HG03159 (cell line): ENCODE measurements around the gene SLC37A2.

Source experiments
- ATAC-seq: cut with Tn5 transposase; IDR thresholded peaks from one replicate; pipeline ENCODE4 v1.9.1; 2021; ENCODE audit warnings: mild to moderate bottlenecking, moderate library complexity; ENCODE audit not compliant: unreplicated experiment

SLC37A2 gene

GRCh38 chr11:125102510-125102909, 39.4 kb downstream of the SLC37A2 start:
- no peak for ATAC-seq

- no peak for ATAC-seq
Observed at GRCh38 chr11:125105926-125106325, 42.8 kb downstream of the SLC37A2 start.

- no peak for ATAC-seq
Observed at GRCh38 chr11:125108469-125108868, 45.4 kb downstream of the SLC37A2 start.

- no peak for ATAC-seq
Observed at GRCh38 chr11:125110506-125110905, 47.4 kb downstream of the SLC37A2 start.

- ATAC-seq, result no peak
Observed at GRCh38 chr11:125111001-125111342, 47.9 kb downstream of the SLC37A2 start.

GRCh38 chr11:125111343-125112207, 48.5 kb downstream of the SLC37A2 start, which contains the start of gene TMEM218:
Gene TMEM218, minus strand, starts transcription at chr11:125111626. Its CDS starts 9,385 bp downstream, at chr11:125102241.
- peak; percentile 97 for ATAC-seq

GRCh38 chr11:125112208-125112604, 49.1 kb downstream of the SLC37A2 start:
- ATAC-seq, result no peak

- ATAC-seq, result no peak
Observed at GRCh38 chr11:125114518-125114917, 51.4 kb downstream of the SLC37A2 start.

GRCh38 chr11:125117429-125117828, 54.3 kb downstream of the SLC37A2 start:
- no peak for ATAC-seq

GRCh38 chr11:125123194-125123946, 60.3 kb downstream of the SLC37A2 start:
- ATAC-seq, result no peak

- peak; percentile 74 for ATAC-seq
Observed at GRCh38 chr11:125123947-125124617, 61.0 kb downstream of the SLC37A2 start.

GRCh38 chr11:125124618-125124992, 61.5 kb downstream of the SLC37A2 start:
- ATAC-seq, result no peak

- no peak for ATAC-seq
Observed at GRCh38 chr11:125128450-125128849, 65.3 kb downstream of the SLC37A2 start.

- ATAC-seq, result no peak
Observed at GRCh38 chr11:125129316-125129993, 66.3 kb downstream of the SLC37A2 start.

- ATAC-seq, result no peak
Observed at GRCh38 chr11:125132071-125132470, 69.0 kb downstream of the SLC37A2 start.

- ATAC-seq, result no peak
Observed at GRCh38 chr11:125132596-125132995, 69.5 kb downstream of the SLC37A2 start.

- no peak for ATAC-seq
Observed at GRCh38 chr11:125136001-125136400, 72.9 kb downstream of the SLC37A2 start.

- ATAC-seq, result no peak
Observed at GRCh38 chr11:125138966-125139365, 75.9 kb downstream of the SLC37A2 start.

- no peak for ATAC-seq
Observed at GRCh38 chr11:125139778-125140177, 76.7 kb downstream of the SLC37A2 start.
